IMR-90 (cell line): ENCODE data around the gene SPINDOC. TPM values are rescaled to one million over a fixed set of nuclear protein-coding genes. Genes with fewer than 3 reads are reported as not detected.

Source experiments
- ATAC-seq: fragments of 200-7000 bp; cut with Tn5 transposase; 2 replicates; pipeline ENCODE4 v1.9.1; 2020; ENCODE audit warnings: low read depth, mild to moderate bottlenecking, moderate library complexity
- BruUV-seq: library from RNA; stranded (reverse); fragments of 400-500 nt; replicated peaks from 2 replicates; lab custom pipeline; 2021; lab: Mats Ljungman, UMichigan
- CTCF ChIA-PET: fragments of 300-600 bp; formaldehyde crosslinking; extraction: SDS; loops from one replicate; lab custom pipeline; 2021; ENCODE audit warnings: antibody characterized with exemption; lab: Yijun Ruan, JAX
- POLR2A ChIA-PET: fragments of 300-600 bp; sonication (Branson Sonifier 250); formaldehyde crosslinking; loops from one replicate; lab custom pipeline; 2022; ENCODE audit warnings: antibody characterized with exemption; ENCODE audit not compliant: unreplicated experiment; lab: Charles Lee
- DNase-seq: peaks from one replicate; pipeline ENCODE4 v3.0.0; 2013
- H2AFZ ChIP-seq: replicated peaks from 2 replicates; pipeline ENCODE3; 2013; ENCODE audit warnings: low read length, mild to moderate bottlenecking; ENCODE audit not compliant: poor library complexity
- H2AK5ac ChIP-seq: 2 replicates; pipeline ENCODE4 v1.6.1; 2013; ENCODE audit warnings: low read depth, low read length, inconsistent platforms
- H2AK9ac ChIP-seq: replicated peaks from 2 replicates; pipeline ENCODE3; 2013; ENCODE audit warnings: mild to moderate bottlenecking, low read depth, low read length, moderate library complexity; ENCODE audit not compliant: poor library complexity
- H2BK120ac ChIP-seq: 2 replicates; pipeline ENCODE4 v1.6.1; 2013; ENCODE audit warnings: low read depth, low read length, inconsistent platforms
- H2BK15ac ChIP-seq: 3 replicates; pipeline ENCODE4 v1.6.1; 2013; ENCODE audit warnings: low read depth, low read length, inconsistent platforms
- H2BK20ac ChIP-seq: 2 replicates; pipeline ENCODE4 v1.6.1; 2013; ENCODE audit warnings: low read depth, mild to moderate bottlenecking, inconsistent platforms, low read length, moderate library complexity
- H2BK5ac ChIP-seq: 2 replicates; pipeline ENCODE4 v1.6.1; 2013; ENCODE audit warnings: mild to moderate bottlenecking, low read depth, low read length, inconsistent platforms; ENCODE audit not compliant: poor library complexity, severe bottlenecking
- H3K14ac ChIP-seq: replicated peaks from 2 replicates; pipeline ENCODE4 v1.6.1; 2013; ENCODE audit warnings: low read depth, low read length, inconsistent platforms
- H3K18ac ChIP-seq: 2 replicates; pipeline ENCODE4 v1.6.1; 2013; ENCODE audit warnings: low read depth, low read length, control low read depth
- H3K23ac ChIP-seq: 2 replicates; pipeline ENCODE4 v1.6.1; 2013; ENCODE audit warnings: low read depth, low read length, inconsistent platforms
- H3K27ac ChIP-seq: 2 replicates; pipeline ENCODE4 v1.5.1; 2013; ENCODE audit warnings: mild to moderate bottlenecking, control low read depth, low read length; ENCODE audit not compliant: insufficient read depth
- H3K27me3 ChIP-seq: 2 replicates; pipeline ENCODE4 v1.6.1; 2013; ENCODE audit warnings: low read length; ENCODE audit not compliant: control insufficient read depth, insufficient read depth
- H3K36me3 ChIP-seq: 2 replicates; pipeline ENCODE4 v1.6.1; 2013; ENCODE audit warnings: low read length, mixed read lengths; ENCODE audit not compliant: control insufficient read depth, insufficient read depth
- H3K4ac ChIP-seq: 2 replicates; pipeline ENCODE4 v1.6.1; 2013; ENCODE audit warnings: low read depth, low read length, inconsistent platforms
- H3K4me1 ChIP-seq: 2 replicates; pipeline ENCODE4 v1.6.1; 2013; ENCODE audit warnings: low read length, mixed read lengths; ENCODE audit not compliant: control insufficient read depth, insufficient read depth
- H3K4me2 ChIP-seq: 2 replicates; pipeline ENCODE4 v1.6.1; 2013; ENCODE audit warnings: low read depth, mild to moderate bottlenecking, control low read depth, low read length, moderate library complexity
- H3K4me3 ChIP-seq: 2 replicates; pipeline ENCODE4 v1.5.1; 2013; ENCODE audit warnings: low read depth, mild to moderate bottlenecking, control low read depth, low read length, moderate library complexity; ENCODE audit not compliant: insufficient read depth
- H3K56ac ChIP-seq: 2 replicates; pipeline ENCODE4 v1.6.1; 2013; ENCODE audit warnings: low read length, inconsistent platforms; ENCODE audit not compliant: insufficient read depth; ENCODE audit errors: extremely low read depth
- H3K79me1 ChIP-seq, 2 experiments: 2 replicates each; pipeline ENCODE4 v1.6.1; 2013; ENCODE audit warnings: low read length in 2 of 2, inconsistent platforms in 1 of 2, low read depth in 1 of 2
- H3K9ac ChIP-seq: 2 replicates; pipeline ENCODE4 v1.6.1; 2013; ENCODE audit warnings: low read depth, low read length, control low read depth
- H3K9me1 ChIP-seq: 2 replicates; pipeline ENCODE4 v1.6.1; 2013; ENCODE audit warnings: low read length, inconsistent platforms; ENCODE audit not compliant: insufficient read depth
- H3K9me3 ChIP-seq: 2 replicates; pipeline ENCODE4 v1.6.1; 2013; ENCODE audit warnings: low read length; ENCODE audit not compliant: control insufficient read depth, insufficient read depth
- H4K20me1 ChIP-seq: 2 replicates; pipeline ENCODE4 v1.6.1; 2013; ENCODE audit warnings: low read length, inconsistent platforms; ENCODE audit not compliant: insufficient read depth
- H4K5ac ChIP-seq: 2 replicates; pipeline ENCODE4 v1.6.1; 2013; ENCODE audit warnings: mild to moderate bottlenecking, low read depth, low read length, control low read depth
- H4K8ac ChIP-seq, 2 experiments: 2 replicates each; pipeline ENCODE4 v1.6.1; 2013; ENCODE audit warnings: low read depth in 2 of 2, low read length in 2 of 2, control low read depth in 1 of 2, inconsistent platforms in 1 of 2
- H4K91ac ChIP-seq: 2 replicates; pipeline ENCODE4 v1.6.1; 2013; ENCODE audit warnings: low read depth, low read length, inconsistent platforms; ENCODE audit not compliant: insufficient read depth
- BHLHE40 ChIP-seq: fragments of 150-350 bp; IDR thresholded peaks from 2 replicates; pipeline ENCODE4 v1.6.1; 2016; ENCODE audit warnings: mild to moderate bottlenecking, low read depth, low read length
- CEBPB ChIP-seq: IDR thresholded peaks from 2 replicates; pipeline ENCODE4 v1.6.1; 2012; ENCODE audit warnings: low read depth, low read length, improper control_type of control experiment
- CHD1 ChIP-seq: IDR thresholded peaks from 2 replicates; pipeline ENCODE4 v1.6.1; 2012; ENCODE audit warnings: low read depth, low read length, improper control_type of control experiment
- CTCF ChIP-seq: conservative IDR thresholded peaks from 2 replicates; pipeline ENCODE4 v1.5.1; 2012; ENCODE audit warnings: mild to moderate bottlenecking, low read depth, low read length, improper control_type of control experiment
- FOS ChIP-seq: fragments of 150-350 bp; IDR thresholded peaks from 2 replicates; pipeline ENCODE4 v1.6.1; 2016; ENCODE audit warnings: low read depth, low read length
- MAFK ChIP-seq: IDR thresholded peaks from 2 replicates; pipeline ENCODE4 v1.6.1; 2012; ENCODE audit warnings: low read depth, low read length, improper control_type of control experiment
- MAZ ChIP-seq: IDR thresholded peaks from 2 replicates; pipeline ENCODE4 v1.6.1; 2012; ENCODE audit warnings: low read depth, mild to moderate bottlenecking, low read length, improper control_type of control experiment, moderate library complexity, borderline replicate concordance
- MXI1 ChIP-seq: IDR thresholded peaks from 2 replicates; pipeline ENCODE4 v1.6.1; 2012; ENCODE audit warnings: low read depth, mild to moderate bottlenecking, low read length, moderate library complexity, borderline replicate concordance
- NFE2L2 ChIP-seq: fragments of 150-350 bp; IDR thresholded peaks from 2 replicates; pipeline ENCODE4 v1.6.1; 2016; ENCODE audit warnings: low read depth, mild to moderate bottlenecking, low read length
- POLR2A ChIP-seq: IDR thresholded peaks from 2 replicates; pipeline ENCODE4 v1.6.1; 2012; ENCODE audit warnings: mild to moderate bottlenecking, low read depth, low read length
- RAD21 ChIP-seq: IDR thresholded peaks from 2 replicates; pipeline ENCODE4 v1.6.1; 2012; ENCODE audit warnings: low read length, improper control_type of control experiment
- RCOR1 ChIP-seq: IDR thresholded peaks from 2 replicates; pipeline ENCODE4 v1.6.1; 2012; ENCODE audit warnings: mild to moderate bottlenecking, low read length, improper control_type of control experiment; ENCODE audit not compliant: insufficient replicate concordance
- RFX5 ChIP-seq: IDR thresholded peaks from 2 replicates; pipeline ENCODE4 v1.8.0; 2012; ENCODE audit warnings: low read depth, mild to moderate bottlenecking, low read length, moderate library complexity
- SMC3 ChIP-seq: fragments of 150-350 bp; IDR thresholded peaks from 2 replicates; pipeline ENCODE4 v1.6.1; 2016; ENCODE audit warnings: low read depth, mild to moderate bottlenecking, antibody characterized with exemption, low read length, moderate library complexity
- USF2 ChIP-seq: fragments of 150-350 bp; IDR thresholded peaks from 2 replicates; pipeline ENCODE4 v1.6.1; 2017; ENCODE audit warnings: mild to moderate bottlenecking, antibody characterized with exemption, low read length, low read depth
- WGBS, 2 experiments: methylation state at CpG; one replicate each; pipeline versions ENCODE4 v1.1.5 to v1.1.7; 2013; ENCODE audit warnings: missing lambda C conversion rate in 2 of 2; ENCODE audit not compliant: insufficient read length in 1 of 2; ENCODE audit errors: extremely low coverage in 2 of 2; 5-methylcytosine and 5-hydroxymethylcytosine counted together
- dilution Hi-C: fragments of 300-500 bp; cut with HindIII; formaldehyde crosslinking; loops from one replicate; pipeline ENCODE4 v1.14.3; 2018; ENCODE audit warnings: low sequenced_read_pairs; ENCODE audit not compliant: unreplicated experiment
- in situ Hi-C: fragments of 300-500 bp; cut with MboI; formaldehyde crosslinking; loops from 3 replicates; pipeline ENCODE4 v1.14.3; 2019; ENCODE audit warnings: low sequenced_read_pairs, inconsistent platforms, mixed read lengths
- intact Hi-C: fragments of 100-400 bp; cut with micrococcal nuclease; formaldehyde crosslinking; loops from 2 replicates; pipeline ENCODE4 v1.10.0; 2022
- polyA plus RNA-seq, 3 experiments: library from polyadenylated mRNA; depleted of rRNA; stranded (reverse); fragments of >200 nt; gene quantifications; 2 replicates each; pipeline ENCODE4 v1.2.3, GENCODE V29; 2012; ENCODE audit warnings: low replicate concordance in 1 of 3
- total RNA-seq: library from RNA; depleted of rRNA; stranded (reverse); fragments of >200 nt; gene quantifications from 2 replicates; pipeline ENCODE4 v1.2.3, GENCODE V29; 2012
- TF ChIP-seq, protein P1 (sequence below): fragments of 150-350 bp; IDR thresholded peaks from 2 replicates; pipeline ENCODE4 v1.6.1; 2016; ENCODE audit warnings: low read depth, mild to moderate bottlenecking, low read length, moderate library complexity, borderline replicate concordance

The SPINDOC gene
- total and polyA plus RNA-seq, 2 of the 4 experiments (the other 2 are of a cell fraction) = 10.0 to 29.9 TPM

DNA sequence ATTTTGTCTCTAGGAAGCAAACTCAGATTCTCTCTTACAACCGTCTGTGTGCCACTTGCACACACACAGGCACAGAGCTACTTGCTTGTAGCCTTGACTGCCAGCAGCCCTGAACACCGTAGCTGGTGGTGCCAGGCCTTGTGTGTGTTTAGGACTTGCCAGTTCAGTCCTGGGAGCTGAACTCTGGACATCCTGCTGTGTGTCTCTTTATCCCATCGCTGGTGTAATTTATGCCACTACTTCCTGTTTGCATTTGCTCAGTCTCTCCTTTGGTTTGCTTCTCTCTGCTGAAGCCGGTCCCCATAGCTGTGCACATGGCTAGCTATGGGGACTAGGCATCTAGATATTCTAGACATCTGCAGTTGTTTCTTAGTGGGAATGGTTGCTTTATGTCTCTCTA lies 49.7 kb downstream of the SPINDOC start:
- Histone ChIP-seq H3K4me2 (no peak overlapping the region), H2BK5ac (no peak overlapping the region), H3K9ac (no peak overlapping the region), H3K14ac (0 out of 2 replicates have a peak overlapping the region, but pooled peaks have one; percentile 44), H4K8ac (no peak overlapping the region), H2AK5ac (peak overlapping the region; percentile 12; the same call in 1 of the 2 replicates), H2AFZ (no peak overlapping the region), H3K4me1 (peaks cover 8% of the 10 kb centered on the region), H3K4ac (no peak overlapping the region; the same call in 1 of the 2 replicates), H2BK20ac (no peak overlapping the region), H2AK9ac (no peak overlapping the region), H4K91ac (no peak overlapping the region), H3K27me3 (no peaks in the 10 kb centered on the region), H3K27ac (no peak overlapping the region), H4K20me1 (peaks cover 55% of the 10 kb centered on the region), H2BK120ac (no peak overlapping the region), H3K18ac (no peak overlapping the region), H2BK15ac (no peak overlapping the region), H3K79me1 (peaks cover 43 to 75% of the 10 kb centered on the region in 2 experiments), H4K5ac (no peak overlapping the region), H3K9me1 (peaks cover 7% of the 10 kb centered on the region; the same call in 1 of the 2 replicates), H3K23ac (peak overlapping the region; percentile 75; the same call in 1 of the 2 replicates), H3K4me3 (no peak overlapping the region), H3K56ac (no peak overlapping the region), H3K36me3 (peaks cover 4% of the 10 kb centered on the region; the same call in 1 of the 2 replicates), H3K9me3 (no peaks in the 10 kb centered on the region)
- ATAC-seq = peak; percentile 70
- WGBS, 2 experiments = 0% methylated on average over 1 of the region's 4 CpGs; no CpG with 5 or more reads in 1 of the 2 experiments
- in situ Hi-C loops (no loop called here), dilution Hi-C loops (no loop called here), intact Hi-C loops (no loop called here)
- TF ChIP-seq BHLHE40 = no peak
- no peak for TF ChIP-seq POLR2A
- TF ChIP-seq SMC3 = no peak
- TF ChIP-seq MAFK = no peak
- no peak for TF ChIP-seq USF2
- no peak for TF ChIP-seq RAD21
- TF ChIP-seq, protein P1, sequence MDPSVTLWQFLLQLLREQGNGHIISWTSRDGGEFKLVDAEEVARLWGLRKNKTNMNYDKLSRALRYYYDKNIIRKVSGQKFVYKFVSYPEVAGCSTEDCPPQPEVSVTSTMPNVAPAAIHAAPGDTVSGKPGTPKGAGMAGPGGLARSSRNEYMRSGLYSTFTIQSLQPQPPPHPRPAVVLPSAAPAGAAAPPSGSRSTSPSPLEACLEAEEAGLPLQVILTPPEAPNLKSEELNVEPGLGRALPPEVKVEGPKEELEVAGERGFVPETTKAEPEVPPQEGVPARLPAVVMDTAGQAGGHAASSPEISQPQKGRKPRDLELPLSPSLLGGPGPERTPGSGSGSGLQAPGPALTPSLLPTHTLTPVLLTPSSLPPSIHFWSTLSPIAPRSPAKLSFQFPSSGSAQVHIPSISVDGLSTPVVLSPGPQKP = no peak
- TF ChIP-seq MXI1 = no peak
- no peak for TF ChIP-seq NFE2L2
- no peak for TF ChIP-seq MAZ
- TF ChIP-seq CHD1 = no peak
- TF ChIP-seq CTCF = no peak
- no peak for TF ChIP-seq FOS
- no peak for TF ChIP-seq RFX5
- no peak for TF ChIP-seq CEBPB
- TF ChIP-seq RCOR1 = no peak
- DNase-seq = no peak
- CTCF ChIA-PET = interaction anchor here (0.6 kb wide), 1 partner anchor 132 kb away, joined by 3 read pairs; no protein-coding TSS in a partner anchor
- no TSS peak for BruUV-seq
- POLR2A ChIA-PET = interaction anchor here (0.8 kb wide), 1 partner anchor 15 kb away, joined by 3 read pairs; no protein-coding TSS in a partner anchor
